GM18867 (cell line): ENCODE measurements around the gene GZMM.

Experiments used
- ATAC-seq: cut with Tn5 transposase; IDR thresholded peaks from one replicate; pipeline ENCODE4 v1.9.1; 2021; ENCODE audit warnings: mild to moderate bottlenecking, moderate library complexity; ENCODE audit not compliant: unreplicated experiment

The GZMM gene

DNA sequence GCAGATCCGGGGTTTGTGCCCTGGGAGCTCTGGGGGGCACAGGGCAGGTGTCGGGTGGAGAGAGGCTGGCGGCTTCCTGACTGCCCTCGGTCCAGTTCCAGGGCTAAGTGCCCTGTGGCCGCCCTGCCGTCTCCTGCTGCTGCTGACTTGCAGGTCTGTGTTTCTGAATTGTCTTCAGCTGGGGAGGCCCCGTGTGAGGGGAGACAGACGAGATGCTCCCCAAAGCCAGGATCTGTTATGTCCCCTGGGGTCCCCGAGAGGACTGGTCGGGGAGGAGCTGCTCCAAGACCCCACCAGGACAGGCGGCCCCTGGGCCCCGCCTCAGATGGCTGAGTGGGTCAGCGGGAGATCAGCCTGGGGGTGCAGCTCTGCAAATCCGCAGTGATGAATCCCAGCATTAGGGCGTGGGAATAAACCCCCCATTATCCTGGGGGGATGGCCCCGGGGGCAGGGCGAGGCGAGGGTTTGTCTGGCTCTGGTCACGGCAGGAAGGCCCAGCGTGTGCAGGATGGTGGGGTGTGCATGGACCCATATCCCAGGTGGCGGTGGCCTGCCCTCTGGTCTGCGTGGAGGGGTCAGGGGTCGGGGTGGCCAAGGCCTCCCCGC is 50.5 kb downstream of the GZMM start:
- no peak for ATAC-seq

DNA sequence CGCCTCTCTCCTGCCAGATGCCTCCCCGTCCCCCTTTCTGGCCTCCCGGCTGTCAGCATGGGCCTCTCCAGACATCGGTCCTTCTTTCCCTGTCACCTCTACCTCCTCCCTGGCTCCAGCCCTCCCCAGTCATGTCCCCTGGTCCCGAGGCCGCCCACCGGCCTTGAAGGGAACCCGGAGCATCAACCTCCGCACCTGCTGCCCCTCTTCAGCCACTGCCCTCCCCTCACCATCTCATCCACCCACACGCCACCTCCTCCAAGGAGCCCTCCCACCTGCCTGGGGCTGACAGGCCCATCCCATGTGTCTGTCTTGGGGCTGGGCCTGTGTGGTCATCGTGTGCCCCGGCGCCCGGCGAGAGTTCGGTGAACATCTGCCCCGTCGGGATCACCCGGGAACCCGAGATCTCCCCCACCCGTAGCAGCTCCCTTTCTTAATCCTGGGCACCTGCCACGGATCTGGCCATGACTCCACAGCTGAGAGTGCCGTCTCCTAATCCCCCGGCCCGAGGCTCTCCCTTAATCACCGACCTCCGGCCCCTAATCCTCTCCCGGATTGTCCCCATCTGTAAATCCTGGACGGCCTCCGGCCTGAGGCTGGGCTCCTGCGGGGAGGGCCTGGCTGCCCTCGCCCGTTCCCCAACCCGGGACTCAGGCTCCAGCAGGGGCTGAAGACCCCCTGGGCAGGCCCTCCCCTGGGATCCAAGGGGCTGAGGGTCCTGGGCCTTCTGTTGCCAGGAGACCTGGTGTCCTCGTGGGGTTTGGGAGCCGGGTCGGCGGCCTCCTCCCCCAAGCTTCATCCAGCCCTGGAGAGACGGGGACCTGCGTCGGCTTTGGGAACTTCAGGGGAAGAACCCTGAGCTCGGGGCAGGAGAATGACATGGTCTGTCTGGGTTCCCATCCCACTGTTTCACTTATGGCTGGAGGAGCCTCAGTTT is 51.7 kb downstream of the GZMM start:
- ATAC-seq, result no peak

DNA sequence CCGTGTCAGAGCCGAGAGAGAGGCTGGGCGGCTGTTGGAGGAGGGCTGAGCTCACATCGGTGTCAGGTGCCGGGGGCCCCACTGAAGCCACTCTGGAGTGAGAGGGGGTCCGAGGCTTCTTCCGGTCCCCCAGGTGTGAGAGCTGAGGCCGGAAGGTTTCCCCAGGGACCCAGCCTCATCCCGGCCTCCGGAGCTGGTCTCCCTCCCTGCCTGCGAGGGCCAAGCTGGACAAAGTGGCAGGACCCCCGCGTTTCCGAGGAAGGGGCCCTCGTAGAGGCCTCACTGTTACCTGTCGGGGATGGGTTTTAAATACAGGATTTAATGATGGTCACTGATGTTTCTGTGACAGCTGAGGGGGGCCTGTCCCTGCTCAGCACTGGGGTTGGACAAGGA is 52.4 kb downstream of the GZMM start:
- no peak for ATAC-seq

DNA sequence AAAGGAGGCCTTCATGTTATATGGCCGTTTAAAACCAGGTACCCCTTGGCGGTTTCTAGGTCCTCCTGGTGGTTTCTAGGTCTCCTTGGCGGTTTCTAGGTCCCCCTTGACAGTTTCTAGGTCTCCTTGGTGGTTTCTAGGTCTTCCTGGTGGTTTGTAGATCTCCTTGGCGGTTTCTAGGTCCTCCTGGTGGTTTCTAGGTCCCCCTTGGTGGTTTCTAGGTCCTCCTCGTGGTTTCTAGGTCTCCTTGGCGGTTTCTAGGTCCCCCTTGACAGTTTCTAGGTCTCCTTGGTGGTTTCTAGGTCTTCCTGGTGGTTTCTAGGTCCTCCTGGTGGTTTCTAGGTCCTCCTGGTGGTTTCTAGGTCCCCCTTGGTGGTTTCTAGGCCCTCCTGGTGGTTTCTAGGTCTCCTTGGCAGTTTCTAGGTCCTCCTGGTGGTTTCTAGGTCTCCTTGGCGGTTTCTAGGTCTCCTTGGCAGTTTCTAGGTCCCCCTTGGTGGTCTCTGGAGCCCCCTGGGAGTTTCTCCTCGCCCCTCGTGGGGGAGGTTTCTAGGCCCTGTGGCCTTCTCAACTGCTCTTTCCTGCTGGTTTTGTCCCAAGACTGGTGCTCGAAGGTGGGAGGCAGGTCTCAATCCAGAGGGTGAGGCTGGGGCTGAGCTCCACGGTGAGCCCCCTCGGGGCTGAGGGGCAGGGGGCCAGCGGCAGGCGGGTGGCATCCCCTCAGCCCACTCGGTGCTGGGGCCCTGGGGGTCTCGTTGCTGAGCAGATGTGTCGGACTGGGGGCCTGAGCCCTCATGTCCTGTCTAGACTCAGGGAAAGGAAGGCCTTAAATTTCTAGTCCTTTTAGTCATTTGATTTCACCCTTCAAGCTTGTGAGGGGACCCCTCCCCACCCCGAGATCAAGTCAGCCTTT is 53.8 kb downstream of the GZMM start:
- no peak for ATAC-seq
